Raji (cell line): ENCODE results near the gene HOXB5.

Source experiments
- POLR2A ChIP-seq: IDR thresholded peaks from 2 replicates; pipeline ENCODE4 v1.6.1; 2011; ENCODE audit warnings: low read depth, low read length, control low read depth; ENCODE audit not compliant: insufficient read depth

The HOXB5 gene

DNA sequence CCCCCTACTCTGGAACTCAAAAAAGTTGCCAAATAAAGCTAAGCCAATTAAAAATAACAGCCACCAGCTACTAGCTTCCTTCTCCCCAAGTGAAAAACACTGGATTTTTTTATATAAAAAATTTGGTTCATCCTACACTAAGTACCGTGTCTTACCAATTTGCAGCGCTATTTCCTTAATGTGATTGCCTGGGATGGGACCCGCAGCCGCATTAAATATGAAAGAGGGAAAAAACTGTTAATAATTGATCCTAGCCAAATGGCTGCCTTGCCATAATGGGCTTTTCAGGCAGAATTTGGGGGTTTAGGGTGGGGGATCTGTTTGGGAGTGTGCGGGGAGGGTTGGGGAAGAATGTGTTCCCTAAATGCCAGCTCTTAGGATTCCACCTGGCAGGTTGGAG is 30.5 kb upstream of the HOXB5 start:
- no peak for TF ChIP-seq POLR2A

DNA sequence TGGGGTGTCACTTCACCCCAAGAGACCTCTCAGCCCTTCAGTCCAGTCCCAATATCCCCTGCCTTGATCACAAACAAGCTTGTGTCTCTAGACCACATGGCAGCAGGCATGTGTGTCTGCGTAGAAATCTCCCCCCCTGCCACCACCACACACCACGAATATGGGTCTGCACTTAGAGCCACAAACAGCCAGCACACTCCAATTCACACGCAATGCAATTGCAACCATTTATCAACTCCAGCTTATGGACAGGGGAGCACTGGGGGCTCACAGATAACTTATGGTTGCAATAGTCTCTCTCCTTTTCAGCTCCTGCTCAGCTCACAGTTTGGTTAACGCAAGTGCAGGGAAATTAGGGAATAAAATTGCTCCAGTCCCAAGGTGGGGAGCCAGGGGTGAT is 30.0 kb upstream of the HOXB5 start:
- no peak for TF ChIP-seq POLR2A

DNA sequence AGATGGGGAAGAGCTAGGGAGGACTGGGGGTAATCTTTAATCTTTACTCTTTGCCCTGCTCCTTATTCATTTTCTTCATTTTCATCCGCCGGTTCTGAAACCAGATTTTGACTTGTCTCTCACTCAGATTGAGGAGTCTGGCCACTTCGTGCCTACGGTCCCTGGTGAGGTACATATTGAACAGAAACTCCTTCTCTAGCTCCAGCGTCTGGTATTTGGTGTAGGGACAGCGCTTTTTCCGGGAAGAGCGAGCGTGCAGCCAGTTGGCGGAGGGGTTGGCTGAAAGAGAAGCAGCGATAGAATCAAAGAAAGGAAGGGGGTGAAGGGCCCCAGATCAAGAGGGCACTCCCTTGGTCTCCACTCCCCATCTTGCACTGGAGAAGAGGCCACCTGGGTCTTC is 29.3 kb upstream of the HOXB5 start:
- TF ChIP-seq POLR2A = no peak

DNA sequence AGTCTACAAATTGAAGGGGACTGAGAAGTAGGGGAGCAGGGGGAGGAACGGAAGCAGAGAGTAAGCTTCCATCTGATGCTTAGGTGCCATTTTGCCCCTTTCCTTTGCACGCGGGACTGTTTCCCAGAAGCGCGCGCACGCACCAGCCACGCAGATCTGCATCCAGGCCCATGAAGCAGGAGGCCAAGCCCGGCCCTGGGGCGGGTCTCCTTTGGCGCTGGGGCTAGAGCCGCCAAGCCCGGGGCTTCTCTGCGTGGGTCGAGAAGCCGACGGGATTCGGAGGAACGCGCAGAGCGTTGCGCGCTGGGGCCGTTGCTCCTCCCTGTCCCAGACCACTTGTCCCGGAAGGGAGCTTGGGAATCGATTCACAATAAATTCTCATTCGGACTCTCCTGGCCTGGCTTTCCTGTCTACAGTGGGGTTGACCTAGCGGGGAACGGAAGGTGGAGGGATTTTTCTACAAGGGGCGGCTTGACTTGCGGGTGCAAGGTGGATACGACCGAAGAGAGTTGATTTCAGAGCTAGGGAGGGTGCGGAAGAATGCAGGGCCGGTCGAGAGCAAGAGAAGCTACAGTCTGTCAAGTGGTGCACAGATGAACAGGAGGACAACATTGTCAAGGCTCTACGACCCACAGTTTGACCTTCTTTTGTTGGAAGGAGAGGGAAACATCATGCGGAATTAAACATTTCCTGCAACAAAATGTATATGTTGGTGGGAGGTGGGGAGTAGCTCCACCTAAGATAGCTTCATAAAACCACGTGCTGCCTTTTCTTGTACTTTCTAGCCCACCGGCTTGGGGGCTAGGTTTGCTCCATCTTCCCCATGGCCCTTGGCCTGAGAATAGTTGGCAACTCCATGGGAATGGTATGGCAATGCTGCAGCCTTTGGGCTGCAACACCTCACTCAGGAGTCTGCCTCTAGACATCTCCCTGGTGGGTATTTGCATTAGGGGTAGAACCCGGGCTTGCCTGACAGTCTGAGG is 28.1 kb upstream of the HOXB5 start:
- TF ChIP-seq POLR2A = no peak

DNA sequence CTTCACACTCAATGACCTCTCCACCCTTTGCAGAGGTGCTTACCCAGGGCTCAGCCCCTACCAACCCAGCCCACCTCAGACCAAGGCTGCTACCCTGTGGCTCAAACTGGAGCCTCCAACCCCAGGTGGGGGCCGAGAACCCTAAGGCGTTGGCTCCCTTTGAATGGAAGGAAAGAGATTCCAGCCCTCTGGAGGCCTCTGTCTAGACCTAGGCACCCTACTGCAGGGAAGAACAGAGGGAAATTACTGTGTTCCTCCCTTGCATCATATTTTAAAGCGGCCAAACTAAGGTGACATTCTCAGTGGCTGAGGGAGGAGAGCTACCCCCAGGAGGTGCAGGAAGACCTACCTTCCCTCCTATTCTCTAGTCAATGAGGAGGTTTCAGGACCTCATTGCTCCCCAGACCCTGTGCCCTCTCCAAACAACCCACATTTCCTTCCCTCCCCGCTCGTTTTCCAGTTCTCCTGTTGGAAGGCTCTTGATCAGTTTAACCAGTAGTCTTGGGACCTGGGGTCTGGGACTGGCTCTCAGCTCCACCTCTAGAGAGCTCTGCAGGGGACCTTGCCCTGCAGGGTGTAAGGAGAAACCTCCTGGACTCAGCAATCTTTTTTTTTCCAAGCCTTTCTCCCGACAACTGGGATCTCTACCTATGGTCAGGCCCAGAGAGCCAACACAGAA is 27.0 kb upstream of the HOXB5 start:
- no peak for TF ChIP-seq POLR2A

DNA sequence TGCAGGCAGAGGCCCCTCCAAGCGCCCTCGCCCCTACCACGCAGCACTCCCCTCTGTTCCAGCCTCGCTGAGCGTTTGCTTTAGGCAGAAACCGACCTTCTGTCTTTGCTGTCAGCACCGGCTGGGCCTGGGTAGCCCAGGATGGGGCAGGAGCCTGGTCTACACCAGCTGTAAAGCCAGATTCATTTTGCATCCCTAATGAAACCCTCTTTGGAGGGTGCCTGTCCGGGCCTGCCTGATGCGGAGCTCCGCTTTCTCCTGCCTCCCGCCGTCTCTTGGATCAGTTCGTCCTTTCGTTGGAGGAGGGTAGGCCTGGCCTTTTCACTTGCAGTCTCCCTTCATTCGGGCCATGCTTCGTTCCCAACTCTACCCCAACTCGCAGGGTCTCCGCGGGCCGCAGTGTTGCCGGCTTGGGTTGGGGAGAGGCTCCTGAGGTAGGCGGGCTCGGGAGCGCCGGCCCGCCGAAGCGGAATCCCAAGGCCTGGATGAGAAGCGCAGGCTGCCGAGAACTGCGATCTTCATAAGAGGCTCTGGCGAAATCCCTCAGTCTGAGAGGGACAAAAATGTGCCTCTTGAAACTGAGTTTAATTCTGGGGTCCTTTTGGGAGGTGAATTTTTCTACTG is 26.4 kb upstream of the HOXB5 start:
- TF ChIP-seq POLR2A = no peak

DNA sequence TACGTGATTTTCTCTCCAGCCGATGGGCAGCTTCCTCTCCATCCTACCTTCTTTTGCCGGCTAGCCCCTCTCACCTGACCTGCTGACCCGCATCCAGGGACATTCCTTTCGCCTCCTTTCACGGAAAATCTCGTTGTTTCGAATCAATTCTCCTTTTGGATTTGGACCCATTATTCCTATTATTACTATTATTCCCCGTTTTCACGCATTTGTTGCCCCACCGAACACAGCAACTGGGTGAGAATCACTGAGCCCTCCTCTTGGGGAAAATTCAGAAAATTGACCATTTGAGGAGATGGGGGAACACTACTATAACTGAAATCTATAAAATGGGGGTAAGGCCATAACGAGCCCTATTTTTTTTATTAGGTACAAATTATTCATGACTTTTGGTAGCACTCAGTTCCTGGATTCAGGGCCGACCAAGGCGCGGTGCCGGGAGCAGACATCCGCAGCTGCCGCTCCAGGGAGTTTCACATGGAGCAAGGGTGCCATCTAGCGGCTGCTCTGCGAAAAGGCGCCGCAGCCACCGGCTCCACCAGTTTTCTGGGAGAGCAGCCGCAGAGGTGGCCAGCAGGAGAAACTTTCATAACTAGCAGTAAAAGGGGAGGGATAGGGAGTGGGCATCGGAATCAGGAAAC is 24.8 kb upstream of the HOXB5 start:
- TF ChIP-seq POLR2A = no peak

DNA sequence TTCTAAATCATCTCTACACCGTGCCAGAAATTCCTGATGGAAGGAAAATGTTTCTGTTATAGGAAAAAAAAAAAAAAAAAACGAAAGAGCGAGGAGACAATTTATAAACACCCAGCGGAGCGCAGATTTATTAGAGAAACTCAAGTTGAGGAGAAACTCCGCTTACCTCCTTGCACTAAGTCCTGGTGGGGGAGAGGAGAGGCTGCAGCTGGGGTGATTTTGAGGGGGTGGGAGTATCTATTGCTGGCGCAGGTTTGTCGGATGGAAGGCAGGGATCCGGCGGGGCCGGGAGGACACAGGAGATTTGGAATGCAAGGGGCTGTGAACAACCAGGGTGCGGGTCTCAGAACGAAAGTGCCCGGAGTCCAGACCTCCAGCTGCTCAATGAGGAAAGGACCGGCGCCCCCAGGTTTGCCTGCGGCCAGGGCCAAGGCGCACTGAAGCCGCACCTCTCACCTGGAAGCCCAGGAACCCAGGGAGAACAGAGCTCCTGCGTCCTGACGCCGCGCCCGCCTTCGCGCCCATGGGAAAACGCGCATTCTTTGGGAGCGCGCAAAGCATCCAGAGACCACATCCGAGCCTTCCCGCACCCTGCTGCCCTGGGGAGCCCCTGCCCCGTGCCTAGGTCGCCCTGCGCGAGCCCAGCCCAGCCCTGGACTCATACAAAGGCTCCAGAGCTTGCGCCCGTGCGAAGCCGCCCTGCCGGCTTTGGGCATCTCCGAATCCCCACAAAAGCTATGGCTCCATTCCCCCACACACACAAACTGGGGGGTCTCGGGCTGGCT is 24.1 kb upstream of the HOXB5 start:
- TF ChIP-seq POLR2A = no peak

DNA sequence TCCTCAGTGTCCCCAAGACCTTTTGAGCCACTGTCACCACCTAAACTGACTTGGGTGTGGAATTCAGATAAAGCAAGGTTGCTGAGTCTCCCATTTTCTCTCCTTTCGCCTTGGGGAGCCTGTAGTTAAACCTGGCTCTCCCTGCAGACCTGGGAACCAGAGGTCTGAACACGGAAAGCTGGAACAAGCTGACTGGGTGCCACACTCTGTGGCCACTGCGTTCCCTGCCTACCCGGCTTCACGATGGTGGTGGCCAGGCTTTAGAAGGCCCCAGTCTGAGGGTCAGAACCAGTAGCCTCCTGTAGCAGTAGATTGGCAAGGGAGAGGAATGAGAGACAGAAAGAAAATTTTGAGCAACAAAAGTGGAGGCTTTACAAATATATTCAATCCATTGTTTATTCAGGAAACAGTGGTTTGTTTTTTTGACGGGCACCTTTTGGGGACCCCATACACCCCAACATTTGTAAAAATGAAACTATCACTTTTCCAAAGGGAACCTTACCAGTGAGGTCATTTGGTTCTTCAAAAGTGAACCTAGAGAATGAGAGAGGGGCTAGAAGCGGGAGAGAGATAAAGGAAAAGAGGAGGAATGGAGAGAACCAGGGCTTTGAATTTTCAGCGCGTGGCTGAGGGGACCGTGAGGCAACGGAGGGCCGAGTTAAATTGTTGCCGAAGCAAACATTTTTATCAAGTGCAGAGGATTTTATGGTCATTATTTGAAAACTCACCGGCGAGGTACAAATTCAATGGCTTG is 23.3 kb upstream of the HOXB5 start:
- TF ChIP-seq POLR2A = no peak

DNA sequence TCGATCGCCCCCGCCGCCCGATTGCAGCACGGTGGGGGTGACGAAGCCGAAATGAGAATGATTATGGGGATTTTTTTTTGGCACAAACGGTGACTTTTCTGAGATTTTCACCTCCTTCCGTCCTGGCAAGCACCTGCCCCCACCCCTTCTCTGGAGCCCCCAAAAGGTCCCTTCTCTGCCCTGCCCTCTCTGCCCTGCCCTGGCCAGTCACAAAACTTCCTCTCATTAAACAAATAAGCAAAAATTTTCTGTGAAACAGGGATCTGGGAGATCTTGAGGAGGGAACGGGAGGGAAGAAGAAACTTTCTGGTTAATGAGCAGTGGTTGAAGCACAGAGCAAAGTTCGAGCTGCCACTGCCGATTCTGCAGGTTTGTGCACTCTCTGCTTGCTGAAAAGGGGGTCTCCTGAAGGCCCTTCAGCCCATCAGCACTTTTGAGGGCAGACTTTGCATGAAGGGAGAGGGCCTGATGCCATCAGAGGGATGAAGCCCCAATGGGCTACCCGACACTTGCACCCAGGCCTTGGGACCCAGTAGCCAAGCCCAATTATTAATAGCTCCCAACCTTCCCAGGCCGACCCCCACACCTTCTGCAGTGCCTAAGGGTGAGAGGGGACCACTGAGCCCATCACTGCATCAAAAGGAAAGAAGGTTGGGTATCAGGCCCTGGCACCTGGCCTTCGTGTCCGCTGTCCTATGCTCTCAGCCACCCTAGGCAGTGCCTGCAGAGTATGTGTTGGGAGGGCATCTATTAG is 22.6 kb upstream of the HOXB5 start:
- TF ChIP-seq POLR2A = no peak

DNA sequence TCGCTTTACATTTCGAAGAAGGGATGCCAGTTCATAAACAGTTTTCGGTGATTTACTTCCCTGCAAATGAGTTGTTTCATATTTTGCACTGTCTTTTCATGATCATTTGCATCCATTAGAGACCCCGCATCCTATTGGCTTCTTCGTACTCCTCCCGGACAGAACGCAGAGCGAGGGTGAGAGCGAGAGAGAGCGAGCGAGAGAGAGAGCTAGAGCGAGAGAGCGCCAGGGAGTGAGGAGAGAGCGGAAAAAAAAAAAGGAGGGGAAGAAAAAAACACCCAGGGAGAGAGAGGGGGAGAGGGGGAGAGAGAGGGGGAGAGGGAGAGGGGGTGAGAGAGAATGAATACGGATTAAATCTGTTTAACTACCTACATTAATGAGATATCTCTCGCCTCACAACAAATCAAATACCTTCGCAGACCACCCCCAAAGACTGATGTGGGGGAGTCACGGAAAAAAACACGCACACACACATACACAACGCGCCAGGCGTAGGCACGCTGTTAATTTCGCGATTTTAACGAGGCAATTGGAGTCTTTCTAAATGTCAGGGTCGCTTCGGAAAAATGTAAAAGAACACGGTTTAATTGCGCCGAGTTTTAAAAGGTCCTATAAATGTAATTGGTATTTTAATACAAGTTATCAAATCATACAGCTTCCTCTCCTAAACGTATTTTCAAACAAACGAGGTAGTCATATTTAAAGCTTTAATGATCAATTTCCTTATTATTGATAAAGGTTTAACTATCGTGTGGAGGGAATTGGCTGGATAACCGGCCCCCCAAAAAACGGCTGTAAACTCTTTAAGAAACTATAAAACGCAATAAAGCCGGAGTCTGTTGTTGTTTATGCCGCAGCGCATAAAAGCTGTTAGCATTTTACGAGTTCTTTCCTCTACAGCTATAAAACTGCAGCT is 21.7 kb upstream of the HOXB5 start, which contains the start of gene HOXB8:
Gene HOXB8, minus strand, starts transcription at position 246 of the 916 bp plus-strand sequence. CDS start 588 bp downstream, outside the sequence.
- TF ChIP-seq POLR2A = no peak
